Smooth muscle cell (in vitro differentiated cells): ENCODE data around the gene MC2R. TPM values are rescaled to one million over a fixed set of nuclear protein-coding genes. Genes with fewer than 3 reads are reported as not detected.

ENCODE experiments used
- DNase-seq: peaks from one replicate; lab custom pipeline; 2025; ENCODE audit not compliant: unreplicated experiment; lab: John Stamatoyannopoulos, UW
- H2AFZ ChIP-seq: fragments of 200-600 bp; sonication (generic); 2 replicates; pipeline ENCODE4 v1.6.0; 2016; ENCODE audit warnings: antibody characterized with exemption, low read depth, mild to moderate bottlenecking
- H3F3A ChIP-seq: fragments of 200-600 bp; sonication (generic); 2 replicates; pipeline ENCODE4 v1.6.0; 2017; ENCODE audit warnings: antibody characterized with exemption, low read depth
- H3K27ac ChIP-seq: fragments of 200-600 bp; sonication (generic); 2 replicates; pipeline ENCODE4 v1.5.1; 2016; ENCODE audit warnings: low read depth, mild to moderate bottlenecking
- H3K27me3 ChIP-seq: fragments of 200-600 bp; sonication (generic); 2 replicates; pipeline ENCODE4 v1.6.1; 2016; ENCODE audit warnings: low read depth, mild to moderate bottlenecking
- H3K36me3 ChIP-seq: fragments of 200-600 bp; sonication (generic); 2 replicates; pipeline ENCODE4 v1.5.1; 2016; ENCODE audit warnings: low read depth
- H3K4me1 ChIP-seq: fragments of 200-600 bp; sonication (generic); 2 replicates; pipeline ENCODE4 v1.5.1; 2016; ENCODE audit warnings: low read depth
- H3K4me2 ChIP-seq: fragments of 200-600 bp; sonication (generic); 2 replicates; pipeline ENCODE4 v1.6.0; 2016; ENCODE audit warnings: mild to moderate bottlenecking
- H3K4me3 ChIP-seq: fragments of 200-600 bp; sonication (generic); 2 replicates; pipeline ENCODE4 v1.5.1; 2016; ENCODE audit warnings: mild to moderate bottlenecking
- H3K79me2 ChIP-seq: fragments of 200-600 bp; sonication (generic); 2 replicates; pipeline ENCODE4 v1.6.0; 2016; ENCODE audit warnings: low read depth, mild to moderate bottlenecking
- H3K9ac ChIP-seq: fragments of 200-600 bp; sonication (generic); 2 replicates; pipeline ENCODE4 v1.6.0; 2016; ENCODE audit warnings: low read depth
- H3K9me3 ChIP-seq: fragments of 200-600 bp; sonication (generic); replicated peaks from 2 replicates; pipeline ENCODE4 v1.5.1; 2016; ENCODE audit warnings: low read depth
- H4K20me1 ChIP-seq: fragments of 200-600 bp; sonication (generic); 2 replicates; pipeline ENCODE4 v1.6.0; 2016; ENCODE audit warnings: low read depth
- WGBS: methylation state at CpG from one replicate; pipeline ENCODE4 v1.1.7; 2016; ENCODE audit warnings: low lambda C conversion rate; 5-methylcytosine and 5-hydroxymethylcytosine counted together
- polyA plus RNA-seq: library from polyadenylated mRNA; unstranded; fragments of >200 nt; fragmentation: Nextera tagmentation; extraction: Ambion mirVana; gene quantifications from 2 replicates; pipeline ENCODE4 v1.2.1, GENCODE V29; 2016
- total RNA-seq: library from RNA; depleted of rRNA; stranded (reverse); fragments of >200 nt; gene quantifications from 2 replicates; pipeline ENCODE4 v1.2.3, GENCODE V29; 2014
- TF ChIP-seq, protein P1 (sequence below): fragments of 200-600 bp; sonication (generic); IDR thresholded peaks from 2 replicates; pipeline ENCODE4 v1.5.1; 2017; ENCODE audit warnings: borderline replicate concordance, mild to moderate bottlenecking, antibody characterized with exemption; ENCODE audit not compliant: insufficient read depth, poor library complexity, severe bottlenecking

Gene MC2R
- total and polyA plus RNA-seq, 2 experiments from 2014 or later = not detected

DNA sequence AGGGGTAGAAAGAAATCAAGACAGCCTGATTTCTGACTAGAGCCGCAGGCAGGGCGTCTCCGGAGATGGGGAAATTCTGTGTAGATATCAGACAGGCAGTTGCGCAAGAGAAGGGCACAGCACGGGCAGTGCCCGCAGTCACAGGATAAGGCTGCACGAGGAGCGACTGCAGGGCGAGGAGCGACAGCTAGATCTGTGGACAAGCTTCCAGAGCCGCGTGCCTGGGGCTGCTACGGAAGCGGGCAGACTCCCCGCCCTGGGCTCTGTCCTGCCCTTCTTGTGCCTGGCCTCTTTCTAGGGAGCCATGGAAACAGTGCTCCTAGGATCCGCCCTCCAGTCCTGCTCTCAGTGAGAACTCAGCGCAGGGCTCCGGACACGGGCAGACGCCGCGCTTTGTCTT lies 78.8 kb downstream of the MC2R start:
- H2AFZ ChIP-seq = no peak overlapping the region
- no peak overlapping the region for H3K9ac ChIP-seq
- H3K79me2 ChIP-seq = no peaks in the 10 kb centered on the region
- H4K20me1 ChIP-seq = no peaks in the 10 kb centered on the region
- TF ChIP-seq, protein P1, sequence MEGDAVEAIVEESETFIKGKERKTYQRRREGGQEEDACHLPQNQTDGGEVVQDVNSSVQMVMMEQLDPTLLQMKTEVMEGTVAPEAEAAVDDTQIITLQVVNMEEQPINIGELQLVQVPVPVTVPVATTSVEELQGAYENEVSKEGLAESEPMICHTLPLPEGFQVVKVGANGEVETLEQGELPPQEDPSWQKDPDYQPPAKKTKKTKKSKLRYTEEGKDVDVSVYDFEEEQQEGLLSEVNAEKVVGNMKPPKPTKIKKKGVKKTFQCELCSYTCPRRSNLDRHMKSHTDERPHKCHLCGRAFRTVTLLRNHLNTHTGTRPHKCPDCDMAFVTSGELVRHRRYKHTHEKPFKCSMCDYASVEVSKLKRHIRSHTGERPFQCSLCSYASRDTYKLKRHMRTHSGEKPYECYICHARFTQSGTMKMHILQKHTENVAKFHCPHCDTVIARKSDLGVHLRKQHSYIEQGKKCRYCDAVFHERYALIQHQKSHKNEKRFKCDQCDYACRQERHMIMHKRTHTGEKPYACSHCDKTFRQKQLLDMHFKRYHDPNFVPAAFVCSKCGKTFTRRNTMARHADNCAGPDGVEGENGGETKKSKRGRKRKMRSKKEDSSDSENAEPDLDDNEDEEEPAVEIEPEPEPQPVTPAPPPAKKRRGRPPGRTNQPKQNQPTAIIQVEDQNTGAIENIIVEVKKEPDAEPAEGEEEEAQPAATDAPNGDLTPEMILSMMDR = no peak
- 92% methylated on average over 21 of the region's 22 CpGs for WGBS
- no peaks in the 10 kb centered on the region for H3K27me3 ChIP-seq
- H3K36me3 ChIP-seq = no peaks in the 10 kb centered on the region
- no peak overlapping the region for H3K27ac ChIP-seq
- no peaks in the 10 kb centered on the region for H3K4me1 ChIP-seq
- no peaks in the 10 kb centered on the region for H3F3A ChIP-seq
- no peak overlapping the region for H3K4me3 ChIP-seq
- no peak for DNase-seq
- no peak overlapping the region for H3K4me2 ChIP-seq
- H3K9me3 ChIP-seq = no peaks in the 10 kb centered on the region

DNA sequence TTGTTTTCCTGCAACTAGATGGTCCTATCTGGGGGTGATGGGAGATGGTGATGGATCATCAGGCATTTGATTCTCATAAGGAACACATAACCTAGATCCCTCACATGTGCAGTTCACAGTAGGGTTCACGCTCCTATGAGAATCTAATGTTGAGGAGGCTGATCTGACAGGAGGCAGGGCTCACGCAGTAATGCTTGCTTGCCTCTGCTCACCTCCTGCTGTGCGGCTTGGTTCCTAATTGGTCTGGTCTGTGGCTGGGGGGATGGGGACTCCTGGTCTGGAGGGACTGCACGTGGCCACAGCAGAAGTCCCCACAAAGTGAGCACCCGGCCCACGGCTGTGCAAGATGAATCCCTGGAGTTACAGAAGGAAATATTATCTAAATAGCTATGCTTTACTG lies 80.1 kb downstream of the MC2R start:
- no peaks in the 10 kb centered on the region for H3K4me1 ChIP-seq
- no peak overlapping the region for H3K4me2 ChIP-seq
- H3K9me3 ChIP-seq = no peaks in the 10 kb centered on the region
- H3K36me3 ChIP-seq = no peaks in the 10 kb centered on the region
- 78% methylated on average over 6 of the region's 6 CpGs for WGBS
- no peaks in the 10 kb centered on the region for H4K20me1 ChIP-seq
- no peak overlapping the region for H3K4me3 ChIP-seq
- no peaks in the 10 kb centered on the region for H3K79me2 ChIP-seq
- TF ChIP-seq, protein P1 = no peak
- DNase-seq = no peak
- H3K27me3 ChIP-seq = no peaks in the 10 kb centered on the region
- H3F3A ChIP-seq = no peaks in the 10 kb centered on the region
- H3K9ac ChIP-seq = no peak overlapping the region
- no peak overlapping the region for H2AFZ ChIP-seq
- no peak overlapping the region for H3K27ac ChIP-seq

DNA sequence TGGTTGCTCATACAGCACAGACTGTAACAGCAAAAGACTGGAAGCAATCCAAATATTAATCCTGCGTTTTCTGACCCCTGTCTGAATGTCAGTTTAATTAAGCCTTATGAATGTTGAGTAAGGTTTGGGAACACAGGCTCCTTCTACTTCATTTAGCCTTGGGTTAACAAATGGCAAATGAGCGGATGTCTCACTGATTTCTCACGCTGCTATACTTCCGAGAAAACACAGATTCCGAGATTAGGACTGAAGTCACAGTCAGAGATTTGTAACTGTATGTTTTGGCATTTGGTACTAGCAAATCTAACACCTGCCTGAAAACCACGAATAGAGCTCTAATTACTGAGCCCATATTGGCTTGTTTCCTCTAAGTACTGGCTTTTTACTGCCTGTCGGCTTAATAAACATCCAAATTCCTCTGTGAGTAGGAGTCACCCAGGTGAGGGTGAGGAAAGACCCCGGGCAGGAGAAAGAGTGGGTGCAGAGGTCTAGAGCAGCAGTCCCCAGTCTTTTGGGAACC lies 80.8 kb downstream of the MC2R start:
- TF ChIP-seq, protein P1 = no peak
- DNase-seq = no peak
- WGBS = 80% methylated on average over 8 of the region's 8 CpGs
- no peak overlapping the region for H3K4me2 ChIP-seq
- H3K9me3 ChIP-seq = no peaks in the 10 kb centered on the region
- H2AFZ ChIP-seq = no peak overlapping the region
- H3K27me3 ChIP-seq = no peaks in the 10 kb centered on the region
- H3F3A ChIP-seq = no peaks in the 10 kb centered on the region
- H3K27ac ChIP-seq = no peak overlapping the region
- H3K4me3 ChIP-seq = no peak overlapping the region
- H3K9ac ChIP-seq = no peak overlapping the region
- H3K4me1 ChIP-seq = no peaks in the 10 kb centered on the region
- no peaks in the 10 kb centered on the region for H4K20me1 ChIP-seq
- H3K36me3 ChIP-seq = no peaks in the 10 kb centered on the region
- no peaks in the 10 kb centered on the region for H3K79me2 ChIP-seq

Other genes with a start within 250 kb of the MC2R start
- 16.0 and 17.8 TPM in 2 replicates for gene FAM210A, start 189.0 kb downstream of the MC2R start, total RNA-seq
- 14.8 and 16.6 TPM in 2 replicates for gene FAM210A, start 189.0 kb downstream of the MC2R start, polyA plus RNA-seq
- 48.3 and 62.9 TPM in 2 replicates for gene RNMT, start 188.9 kb downstream of the MC2R start, total RNA-seq
- 38.6 and 52.2 TPM in 2 replicates for gene RNMT, start 188.9 kb downstream of the MC2R start, polyA plus RNA-seq
- gene MC5R, start 91.4 kb downstream of the MC2R start, total RNA-seq = not detected in 2 replicates
- gene MC5R, start 91.4 kb downstream of the MC2R start, polyA plus RNA-seq = not detected in 2 replicates
- gene ZNF519, start 216.9 kb upstream of the MC2R start, total RNA-seq = 7.0 and 11.7 TPM in 2 replicates
- gene ZNF519, start 216.9 kb upstream of the MC2R start, polyA plus RNA-seq = 2.2 and 2.9 TPM in 2 replicates